ENCODE results near the gene PRICKLE3.

Gene PRICKLE3

DNA sequence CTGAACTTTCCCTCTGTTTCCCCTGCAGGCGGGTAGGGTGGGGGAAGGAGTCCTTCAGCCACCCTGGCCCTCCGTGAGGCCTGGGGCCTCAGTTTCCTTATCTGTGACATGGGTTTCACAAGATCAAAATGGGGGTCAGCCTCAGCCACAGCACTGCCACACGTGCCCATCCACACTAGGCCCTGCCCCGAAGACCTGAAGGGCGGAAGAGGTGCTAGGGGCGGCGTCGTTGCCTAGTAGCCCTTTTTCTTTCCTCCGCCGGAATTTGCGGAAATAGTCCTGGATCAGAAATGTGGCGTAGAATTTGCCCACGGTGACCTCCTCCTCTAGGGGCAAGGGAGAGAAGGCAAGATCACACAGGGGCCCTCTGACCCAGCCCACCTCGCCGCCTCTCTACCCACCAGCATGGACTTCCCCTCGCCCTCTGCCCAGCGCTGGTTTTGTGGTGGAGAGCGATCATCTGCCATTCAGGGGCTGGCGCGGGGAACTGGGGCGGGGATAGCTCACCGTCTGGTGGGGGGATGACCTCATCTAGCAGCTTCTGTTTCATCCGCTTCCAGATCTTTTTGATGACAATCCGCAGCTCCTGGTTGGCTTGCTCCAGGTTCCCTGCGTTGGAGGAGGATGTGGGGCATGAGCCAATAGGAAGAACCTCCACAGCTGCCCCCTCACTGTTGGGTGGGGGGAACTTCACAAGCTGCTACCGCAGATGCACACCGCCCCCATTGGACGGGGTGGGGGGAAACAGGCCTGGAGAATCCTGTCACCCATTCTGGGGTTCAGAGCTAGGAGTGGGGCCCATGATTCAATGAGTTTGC, 23.5 kb upstream of the PRICKLE3 start:
- TF ChIP-seq, protein P1, sequence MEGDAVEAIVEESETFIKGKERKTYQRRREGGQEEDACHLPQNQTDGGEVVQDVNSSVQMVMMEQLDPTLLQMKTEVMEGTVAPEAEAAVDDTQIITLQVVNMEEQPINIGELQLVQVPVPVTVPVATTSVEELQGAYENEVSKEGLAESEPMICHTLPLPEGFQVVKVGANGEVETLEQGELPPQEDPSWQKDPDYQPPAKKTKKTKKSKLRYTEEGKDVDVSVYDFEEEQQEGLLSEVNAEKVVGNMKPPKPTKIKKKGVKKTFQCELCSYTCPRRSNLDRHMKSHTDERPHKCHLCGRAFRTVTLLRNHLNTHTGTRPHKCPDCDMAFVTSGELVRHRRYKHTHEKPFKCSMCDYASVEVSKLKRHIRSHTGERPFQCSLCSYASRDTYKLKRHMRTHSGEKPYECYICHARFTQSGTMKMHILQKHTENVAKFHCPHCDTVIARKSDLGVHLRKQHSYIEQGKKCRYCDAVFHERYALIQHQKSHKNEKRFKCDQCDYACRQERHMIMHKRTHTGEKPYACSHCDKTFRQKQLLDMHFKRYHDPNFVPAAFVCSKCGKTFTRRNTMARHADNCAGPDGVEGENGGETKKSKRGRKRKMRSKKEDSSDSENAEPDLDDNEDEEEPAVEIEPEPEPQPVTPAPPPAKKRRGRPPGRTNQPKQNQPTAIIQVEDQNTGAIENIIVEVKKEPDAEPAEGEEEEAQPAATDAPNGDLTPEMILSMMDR (IDR thresholded peaks at IDR 0.05; ENCODE audit: control insufficient read depth, extremely low read depth, insufficient read depth) = no peak
- no peak for DNase-seq (ENCODE audit: low read depth)
- H3K4me3 ChIP-seq (ENCODE audit: low read depth, low read length) = no peak overlapping the region

DNA sequence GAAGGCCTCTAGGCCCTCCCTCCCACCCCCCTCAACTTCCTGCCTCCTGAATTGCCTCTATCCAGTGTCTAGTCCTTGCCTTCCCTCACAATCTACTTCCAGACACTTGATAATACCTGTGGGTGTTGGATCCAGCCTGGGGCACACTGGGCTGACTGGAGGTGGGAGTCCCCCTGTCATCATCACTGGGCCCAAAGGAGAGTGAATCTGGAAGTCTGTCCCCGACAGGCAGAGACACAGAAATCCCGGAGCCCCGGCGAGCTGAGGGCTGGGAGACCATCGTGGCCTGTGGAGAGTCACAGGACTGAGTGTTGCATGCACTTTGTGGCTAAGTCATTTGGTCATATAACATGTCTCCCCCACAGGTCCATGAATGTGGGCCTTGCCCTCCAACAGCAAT, 22.2 kb upstream of the PRICKLE3 start:
- H3K4me3 ChIP-seq (ENCODE audit: low read depth, low read length) = no peak overlapping the region
- no peak for DNase-seq (ENCODE audit: low read depth)
- TF ChIP-seq, protein P1 (IDR thresholded peaks at IDR 0.05; ENCODE audit: control insufficient read depth, extremely low read depth, insufficient read depth) = no peak

DNA sequence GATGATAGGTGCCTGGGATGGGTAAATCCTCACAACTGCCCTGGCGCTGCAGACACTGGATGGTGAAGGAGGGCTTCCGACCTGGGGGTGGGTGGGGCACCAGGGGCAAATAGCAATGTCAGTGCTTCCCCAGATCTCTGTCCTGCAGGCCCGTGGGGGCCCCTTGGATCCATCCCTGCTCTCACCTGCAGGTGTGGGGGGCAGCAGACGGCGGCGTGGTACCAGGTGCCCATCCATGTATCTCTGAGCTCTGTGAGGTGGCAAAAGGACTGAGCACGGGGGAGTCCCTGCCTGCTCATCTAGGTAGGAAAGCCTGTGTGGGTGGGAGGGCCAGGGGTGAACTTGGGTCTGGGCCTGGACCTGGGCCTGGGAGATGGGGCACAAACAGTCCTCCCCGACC, 20.4 kb upstream of the PRICKLE3 start:
- DNase-seq (ENCODE audit: low read depth) = no peak

DNA sequence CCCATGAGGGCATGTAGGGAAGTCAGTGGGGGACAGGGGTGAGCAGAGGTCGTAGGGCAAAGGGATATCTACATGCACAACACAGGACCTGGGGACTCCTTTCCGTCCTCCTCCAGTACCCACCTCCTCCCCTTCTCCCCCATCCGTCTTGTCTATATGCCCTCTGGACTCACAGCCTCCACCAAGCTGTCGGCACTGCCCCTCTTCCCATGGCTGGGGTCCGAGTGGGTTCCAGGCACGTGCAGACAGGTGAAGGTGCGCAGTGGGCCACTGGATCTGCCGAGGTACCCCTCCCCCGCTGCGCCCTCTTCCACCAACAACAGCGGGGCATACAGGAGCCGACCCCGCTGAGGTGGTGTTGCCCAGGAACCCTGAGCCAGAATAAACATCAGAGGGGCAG, 19.3 kb upstream of the PRICKLE3 start:
- DNase-seq (ENCODE audit: low read depth) = no peak
- TF ChIP-seq, protein P1 (IDR thresholded peaks at IDR 0.05; ENCODE audit: control insufficient read depth, extremely low read depth, insufficient read depth) = no peak
- H3K4me3 ChIP-seq (ENCODE audit: low read depth, low read length) = no peak overlapping the region

More for the DNA sequence above, 20.4 kb upstream of the PRICKLE3 start:
- H3K4me3 ChIP-seq (ENCODE audit: low read depth, low read length) = no peak overlapping the region
- TF ChIP-seq, protein P1 (IDR thresholded peaks at IDR 0.05; ENCODE audit: control insufficient read depth, extremely low read depth, insufficient read depth) = no peak

DNA sequence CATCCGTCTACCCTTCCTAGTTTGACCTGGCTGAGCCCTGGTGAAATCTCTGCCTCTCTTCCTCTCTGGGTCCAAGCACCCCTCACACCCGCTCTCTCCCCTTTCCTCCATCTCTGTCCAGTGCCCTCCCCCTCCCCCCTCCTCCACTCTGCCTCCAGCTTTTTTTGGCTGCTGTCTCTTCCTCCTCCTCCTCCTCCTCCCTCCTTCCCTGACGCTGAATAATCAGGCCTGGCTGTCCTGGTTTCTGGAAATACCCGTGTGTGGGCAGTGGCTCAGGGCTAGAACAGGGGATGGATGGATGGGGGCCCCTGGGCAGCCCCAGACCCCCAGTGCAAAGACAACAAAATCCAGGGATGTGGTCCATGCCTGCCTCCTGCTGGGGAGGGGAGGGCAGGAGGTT, 18.5 kb upstream of the PRICKLE3 start:
- TF ChIP-seq, protein P1 (IDR thresholded peaks at IDR 0.05; ENCODE audit: control insufficient read depth, extremely low read depth, insufficient read depth) = no peak
- no peak overlapping the region for H3K4me3 ChIP-seq (ENCODE audit: low read depth, low read length)
- no peak for DNase-seq (ENCODE audit: low read depth)

DNA sequence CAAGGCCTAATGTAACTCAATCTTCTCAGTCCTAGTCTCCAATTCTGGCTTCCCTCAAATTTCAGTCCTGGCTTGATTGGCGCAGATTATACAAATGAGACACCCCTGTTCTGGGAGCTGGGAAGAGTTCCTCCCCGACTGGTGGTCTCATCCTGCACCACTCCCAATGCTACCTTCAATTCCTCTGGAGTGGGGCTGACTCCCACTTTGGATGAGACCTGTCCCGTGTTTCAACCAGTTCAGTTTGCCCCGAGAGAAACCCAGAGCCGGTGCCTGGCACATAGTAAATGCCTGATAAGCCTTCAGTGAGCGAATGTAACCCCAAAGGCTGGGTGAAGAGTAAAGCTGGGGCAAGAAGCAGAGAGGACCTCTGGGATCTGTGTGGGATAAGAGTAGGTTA, 17.8 kb upstream of the PRICKLE3 start:
- TF ChIP-seq, protein P1 (IDR thresholded peaks at IDR 0.05; ENCODE audit: control insufficient read depth, extremely low read depth, insufficient read depth) = no peak
- no peak for DNase-seq (ENCODE audit: low read depth)
- H3K4me3 ChIP-seq (ENCODE audit: low read depth, low read length) = no peak overlapping the region

DNA sequence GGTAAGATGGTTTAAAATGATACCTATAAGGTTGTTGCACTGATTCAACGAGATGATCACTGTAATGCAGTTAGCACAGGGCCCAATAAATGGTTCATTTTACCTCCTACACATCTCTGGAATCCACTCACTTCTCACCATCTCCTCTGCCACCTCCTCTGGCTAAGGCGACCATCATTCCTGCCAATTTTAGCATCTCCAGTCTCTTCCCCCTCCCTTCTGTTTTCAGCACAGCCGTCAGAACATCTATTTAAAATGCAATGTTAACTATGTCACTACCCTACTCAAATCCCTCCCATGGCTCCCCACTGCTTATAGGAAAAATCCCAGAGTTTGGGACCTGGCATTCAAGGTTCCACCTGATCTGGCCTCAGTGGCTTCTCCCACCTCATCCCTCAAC, 17.4 kb upstream of the PRICKLE3 start:
- no peak overlapping the region for H3K4me3 ChIP-seq (ENCODE audit: low read depth, low read length)
- DNase-seq (ENCODE audit: low read depth) = no peak
- TF ChIP-seq, protein P1 (IDR thresholded peaks at IDR 0.05; ENCODE audit: control insufficient read depth, extremely low read depth, insufficient read depth) = no peak

All from LNCaP clone FGC (cell line).